ENCODE measurements around the gene TMEM229A.
"Not testable (repeated sequence)": the region's sequence is repeated elsewhere in the genome, so short reads cannot be mapped to it uniquely, and the experiment has no call there.

- TF ChIP-seq CTCF (conservative IDR thresholded peaks at IDR 0.05; ENCODE audit: low read length); EZH2phosphoT487 (IDR thresholded peaks at IDR 0.05; ENCODE audit: borderline replicate concordance): not testable (repeated sequence)
These were observed 8.5 kb downstream of the TMEM229A start for GRCh38 chr7:124024329-124024728.
